ENCODE results near the gene LSM14A.
A peak's percentile ranks its signal among the peaks of the same experiment; 100 is the strongest.
"Not testable (repeated sequence)": the region's sequence is repeated elsewhere in the genome, so short reads cannot be mapped to it uniquely, and the experiment has no call there.

LSM14A gene

GRCh38 chr19:34237283-34237682 lies 65.0 kb downstream of the LSM14A start:
- Histone ChIP-seq H3K27me3 (ENCODE audit: insufficient read depth, low read length, poor library complexity, severe bottlenecking) (no peaks in the 10 kb centered on the region), H3K9me3 (ENCODE audit: insufficient read depth, low read depth, low read length) (no peaks in the 10 kb centered on the region), H3F3A (ENCODE audit: low read depth) (no peaks in the 10 kb centered on the region), H3K9me2 (replicated peaks; ENCODE audit: low read depth, low read length) (no peaks in the 10 kb centered on the region), H3K4me3 (ENCODE audit: low read length, poor library complexity, severe bottlenecking) (no peak overlapping the region), H3K4me2 (ENCODE audit: low read depth, low read length, poor library complexity, severe bottlenecking) (no peak overlapping the region), H3K36me3 (ENCODE audit: insufficient read depth, low read length) (no peaks in the 10 kb centered on the region), H3K9ac (ENCODE audit: low read depth, low read length, poor library complexity, severe bottlenecking) (no peak overlapping the region), H3K79me2 (ENCODE audit: insufficient read depth, low read length) (no peaks in the 10 kb centered on the region), H3K4me1 (ENCODE audit: insufficient read depth, low read length, poor library complexity, severe bottlenecking) (no peaks in the 10 kb centered on the region), H2AFZ (ENCODE audit: low read length) (no peak overlapping the region), H4K20me1 (ENCODE audit: insufficient read depth, low read length, poor library complexity, severe bottlenecking) (no peaks in the 10 kb centered on the region)
- no peak for TF ChIP-seq EZH2phosphoT487 (IDR thresholded peaks at IDR 0.05; ENCODE audit: borderline replicate concordance)
- no peak for TF ChIP-seq CTCF (conservative IDR thresholded peaks at IDR 0.05; ENCODE audit: low read length)

GRCh38 chr19:34237939-34238338 lies 65.6 kb downstream of the LSM14A start:
- no peak overlapping the region for H3K4me2 ChIP-seq (ENCODE audit: low read depth, low read length, poor library complexity, severe bottlenecking)
- H3K27me3 ChIP-seq (ENCODE audit: insufficient read depth, low read length, poor library complexity, severe bottlenecking) = no peaks in the 10 kb centered on the region
- H3K9me2 ChIP-seq (replicated peaks; ENCODE audit: low read depth, low read length) = no peaks in the 10 kb centered on the region
- H3K79me2 ChIP-seq (ENCODE audit: insufficient read depth, low read length) = no peaks in the 10 kb centered on the region
- no peaks in the 10 kb centered on the region for H3F3A ChIP-seq (ENCODE audit: low read depth)
- no peak for TF ChIP-seq CTCF (conservative IDR thresholded peaks at IDR 0.05; ENCODE audit: low read length)
- no peak for TF ChIP-seq EZH2phosphoT487 (IDR thresholded peaks at IDR 0.05; ENCODE audit: borderline replicate concordance)
- no peaks in the 10 kb centered on the region for H3K36me3 ChIP-seq (ENCODE audit: insufficient read depth, low read length)
- H3K9ac ChIP-seq (ENCODE audit: low read depth, low read length, poor library complexity, severe bottlenecking) = no peak overlapping the region
- H3K9me3 ChIP-seq (ENCODE audit: insufficient read depth, low read depth, low read length) = no peaks in the 10 kb centered on the region
- H3K4me1 ChIP-seq (ENCODE audit: insufficient read depth, low read length, poor library complexity, severe bottlenecking) = no peaks in the 10 kb centered on the region
- H2AFZ ChIP-seq (ENCODE audit: low read length) = no peak overlapping the region
- H3K4me3 ChIP-seq (ENCODE audit: low read length, poor library complexity, severe bottlenecking) = no peak overlapping the region
- H4K20me1 ChIP-seq (ENCODE audit: insufficient read depth, low read length, poor library complexity, severe bottlenecking) = no peaks in the 10 kb centered on the region

- Histone ChIP-seq H4K20me1 (ENCODE audit: insufficient read depth, low read length, poor library complexity, severe bottlenecking) (no peaks in the 10 kb centered on the region), H3K9me2 (replicated peaks; ENCODE audit: low read depth, low read length) (no peaks in the 10 kb centered on the region), H3K4me2 (ENCODE audit: low read depth, low read length, poor library complexity, severe bottlenecking) (no peak overlapping the region), H3K9ac (ENCODE audit: low read depth, low read length, poor library complexity, severe bottlenecking) (no peak overlapping the region), H3F3A (ENCODE audit: low read depth) (no peaks in the 10 kb centered on the region), H3K79me2 (ENCODE audit: insufficient read depth, low read length) (no peaks in the 10 kb centered on the region), H2AFZ (ENCODE audit: low read length) (no peak overlapping the region), H3K27me3 (ENCODE audit: insufficient read depth, low read length, poor library complexity, severe bottlenecking) (no peaks in the 10 kb centered on the region), H3K4me1 (ENCODE audit: insufficient read depth, low read length, poor library complexity, severe bottlenecking) (no peaks in the 10 kb centered on the region), H3K9me3 (ENCODE audit: insufficient read depth, low read depth, low read length) (no peaks in the 10 kb centered on the region), H3K36me3 (ENCODE audit: insufficient read depth, low read length) (no peaks in the 10 kb centered on the region), H3K4me3 (ENCODE audit: low read length, poor library complexity, severe bottlenecking) (no peak overlapping the region)
- TF ChIP-seq EZH2phosphoT487 (IDR thresholded peaks at IDR 0.05; ENCODE audit: borderline replicate concordance) = no peak
- peak; percentile 44; the same call in 1 of the 2 replicates for TF ChIP-seq CTCF (conservative IDR thresholded peaks at IDR 0.05; ENCODE audit: low read length)
Measured at GRCh38 chr19:34241513-34242337, 69.4 kb downstream of the LSM14A start.

GRCh38 chr19:34243138-34243875 lies 71.0 kb downstream of the LSM14A start:
- not testable (repeated sequence) for H3K9me2 ChIP-seq (replicated peaks; ENCODE audit: low read depth, low read length); H3K79me2 ChIP-seq (ENCODE audit: insufficient read depth, low read length); H3K4me3 ChIP-seq (ENCODE audit: low read length, poor library complexity, severe bottlenecking); H4K20me1 ChIP-seq (ENCODE audit: insufficient read depth, low read length, poor library complexity, severe bottlenecking); H3K4me2 ChIP-seq (ENCODE audit: low read depth, low read length, poor library complexity, severe bottlenecking); H3K9me3 ChIP-seq (ENCODE audit: insufficient read depth, low read depth, low read length); H3K36me3 ChIP-seq (ENCODE audit: insufficient read depth, low read length); H3K4me1 ChIP-seq (ENCODE audit: insufficient read depth, low read length, poor library complexity, severe bottlenecking); H2AFZ ChIP-seq (ENCODE audit: low read length); H3F3A ChIP-seq (ENCODE audit: low read depth); H3K27me3 ChIP-seq (ENCODE audit: insufficient read depth, low read length, poor library complexity, severe bottlenecking); H3K9ac ChIP-seq (ENCODE audit: low read depth, low read length, poor library complexity, severe bottlenecking)
